ENCODE data around the gene TOMM40L.

TOMM40L gene

DNA sequence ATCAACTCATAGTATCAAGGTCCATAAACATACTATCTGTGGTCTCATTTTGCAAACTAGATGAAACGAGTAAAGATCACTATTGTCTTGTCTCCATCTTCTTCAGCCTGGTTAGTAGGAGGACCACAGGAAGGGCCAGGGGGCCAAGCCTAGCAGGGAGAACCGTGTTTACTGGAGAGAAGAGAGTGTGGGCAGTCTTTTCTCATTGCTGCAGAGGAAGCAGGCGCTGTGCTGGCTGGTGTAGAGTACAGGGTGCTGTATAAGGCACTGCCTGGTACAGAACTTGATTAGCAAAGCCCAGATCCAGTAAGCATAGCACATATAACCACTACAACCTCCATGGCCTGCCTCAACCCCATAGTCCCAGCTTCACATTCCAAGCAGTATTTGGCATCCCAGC is 38.5 kb upstream of the TOMM40L start:
- no peaks in the 10 kb centered on the region for H4K20me1 ChIP-seq
- no peak overlapping the region for H3K9ac ChIP-seq
- peak overlapping the region; percentile 83 for H3K4me2 ChIP-seq
- no peaks in the 10 kb centered on the region for H3K9me3 ChIP-seq
- H3K4me1 ChIP-seq, result peaks cover 68% of the 10 kb centered on the region
- no peak for TF ChIP-seq Cebpa-rat (IDR thresholded peaks at IDR 0.05)
- no peaks in the 10 kb centered on the region for H3K36me3 ChIP-seq
- H3K27ac ChIP-seq, result peak overlapping the region; percentile 92
- H3K4me3 ChIP-seq, result no peak overlapping the region
- H3K27me3 ChIP-seq, result no peaks in the 10 kb centered on the region

DNA sequence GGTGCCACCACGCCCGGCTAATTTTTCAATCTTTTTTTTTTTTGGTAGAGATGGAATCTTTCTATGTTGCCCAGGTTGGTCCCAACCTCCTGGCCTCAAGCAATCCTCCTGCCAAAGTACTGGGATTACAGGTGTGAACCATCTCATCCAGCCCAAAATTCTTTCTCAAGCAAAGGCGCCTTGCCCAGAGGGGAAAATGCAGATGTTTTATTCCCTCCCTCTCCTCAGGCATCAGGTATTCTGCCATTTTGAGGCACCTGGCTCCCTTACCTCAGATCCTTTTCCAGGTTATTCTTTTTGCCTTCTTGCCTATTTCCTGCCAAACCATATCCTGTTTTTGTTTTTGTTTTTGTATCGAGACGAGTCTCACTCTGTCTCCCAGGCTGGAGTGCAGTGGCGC is 37.5 kb upstream of the TOMM40L start:
- no peak for TF ChIP-seq Cebpa-rat (IDR thresholded peaks at IDR 0.05)
- Histone ChIP-seq H3K36me3 (no peaks in the 10 kb centered on the region), H3K4me2 (no peak overlapping the region), H3K9ac (no peak overlapping the region), H4K20me1 (no peaks in the 10 kb centered on the region), H3K27ac (no peak overlapping the region), H3K4me1 (peaks cover 68% of the 10 kb centered on the region), H3K4me3 (no peak overlapping the region), H3K9me3 (no peaks in the 10 kb centered on the region), H3K27me3 (no peaks in the 10 kb centered on the region)

DNA sequence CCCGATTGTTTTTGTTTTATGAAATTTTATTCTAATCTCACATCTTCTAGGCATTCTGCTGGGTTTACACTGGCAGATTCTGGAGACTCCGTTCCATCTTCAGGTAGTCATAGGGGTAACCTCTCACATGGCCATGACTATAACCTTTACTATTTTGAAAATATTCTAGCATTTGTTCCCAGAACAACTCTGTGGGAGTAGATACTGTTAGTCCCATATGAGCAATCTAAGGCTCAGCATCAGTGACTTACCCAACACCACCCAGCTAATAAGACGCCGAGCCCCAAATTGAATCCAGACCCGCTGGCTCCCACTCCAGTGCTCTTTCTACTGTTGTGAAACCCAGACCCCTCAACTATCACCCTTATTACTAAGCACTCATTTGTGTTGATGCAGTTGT is 36.8 kb upstream of the TOMM40L start:
- no peak for TF ChIP-seq Cebpa-rat (IDR thresholded peaks at IDR 0.05)
- Histone ChIP-seq H3K4me3 (no peak overlapping the region), H3K36me3 (no peaks in the 10 kb centered on the region), H3K9ac (no peak overlapping the region), H3K4me1 (peaks cover 68% of the 10 kb centered on the region), H3K4me2 (no peak overlapping the region), H3K27me3 (no peaks in the 10 kb centered on the region), H4K20me1 (no peaks in the 10 kb centered on the region), H3K9me3 (no peaks in the 10 kb centered on the region), H3K27ac (no peak overlapping the region)

DNA sequence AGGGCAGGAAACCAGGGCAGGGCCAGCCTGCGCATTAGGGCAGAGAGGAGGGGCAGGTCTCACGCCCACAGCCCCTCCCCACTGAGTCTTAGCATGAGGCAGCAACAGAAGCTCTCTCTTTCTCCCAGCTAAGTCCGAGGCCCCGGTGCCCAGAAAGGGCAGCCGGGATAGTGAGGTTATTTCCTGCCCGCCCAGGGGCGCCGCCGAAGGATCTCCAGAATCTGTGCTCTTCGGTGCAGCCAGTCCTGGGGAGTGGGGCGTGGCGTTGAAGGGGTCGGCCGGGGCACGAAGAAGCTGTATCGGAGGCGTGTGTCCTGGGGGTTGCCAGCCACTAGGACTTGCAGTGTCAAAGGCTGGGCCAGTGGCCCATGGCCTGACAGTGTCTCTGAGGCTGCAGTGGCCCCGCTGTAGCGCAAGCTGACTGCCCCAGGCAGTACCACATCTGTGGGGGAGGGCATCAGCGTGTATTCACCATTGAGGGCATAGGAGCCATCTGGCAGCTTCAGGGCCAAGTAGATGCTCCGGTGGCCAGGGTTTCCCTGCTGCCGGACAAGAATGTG is 34.8 kb upstream of the TOMM40L start:
- Histone ChIP-seq H3K4me3 (no peak overlapping the region), H3K36me3 (no peaks in the 10 kb centered on the region), H4K20me1 (no peaks in the 10 kb centered on the region), H3K27me3 (no peaks in the 10 kb centered on the region), H3K9ac (peak overlapping the region; percentile 48; the same call in 1 of the 2 replicates), H3K9me3 (no peaks in the 10 kb centered on the region), H3K4me1 (peaks cover 72% of the 10 kb centered on the region), H3K4me2 (no peak overlapping the region), H3K27ac (peak overlapping the region; percentile 40; the same call in 1 of the 2 replicates)
- TF ChIP-seq Cebpa-rat (IDR thresholded peaks at IDR 0.05), result no peak

DNA sequence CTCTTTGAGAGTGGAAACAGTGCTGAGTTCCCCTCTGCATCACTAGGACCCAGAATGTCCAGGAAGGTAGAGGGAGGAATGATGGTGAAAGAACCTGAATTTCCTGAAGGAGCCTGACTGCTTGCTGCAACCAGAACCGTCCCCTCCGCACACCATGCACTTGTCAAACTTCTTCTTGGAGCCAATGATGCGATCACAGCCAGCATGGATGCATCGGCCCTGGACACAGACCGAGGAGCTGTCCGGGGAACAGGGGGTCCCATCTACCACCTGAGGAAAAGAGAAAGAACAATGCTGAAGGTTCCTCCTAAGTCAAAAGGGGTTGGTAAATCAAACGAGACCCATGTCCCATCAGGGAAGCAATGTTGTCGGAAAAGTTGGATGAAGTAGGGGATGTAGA is 33.9 kb upstream of the TOMM40L start:
- Histone ChIP-seq H4K20me1 (no peaks in the 10 kb centered on the region), H3K4me2 (no peak overlapping the region), H3K9me3 (no peaks in the 10 kb centered on the region), H3K4me3 (no peak overlapping the region), H3K4me1 (peaks cover 71% of the 10 kb centered on the region), H3K27me3 (no peaks in the 10 kb centered on the region), H3K9ac (0 out of 2 replicates have a peak overlapping the region, but pooled peaks have one; percentile 48), H3K27ac (0 out of 2 replicates have a peak overlapping the region, but pooled peaks have one; percentile 40), H3K36me3 (no peaks in the 10 kb centered on the region)
- TF ChIP-seq Cebpa-rat (IDR thresholded peaks at IDR 0.05), result no peak

DNA sequence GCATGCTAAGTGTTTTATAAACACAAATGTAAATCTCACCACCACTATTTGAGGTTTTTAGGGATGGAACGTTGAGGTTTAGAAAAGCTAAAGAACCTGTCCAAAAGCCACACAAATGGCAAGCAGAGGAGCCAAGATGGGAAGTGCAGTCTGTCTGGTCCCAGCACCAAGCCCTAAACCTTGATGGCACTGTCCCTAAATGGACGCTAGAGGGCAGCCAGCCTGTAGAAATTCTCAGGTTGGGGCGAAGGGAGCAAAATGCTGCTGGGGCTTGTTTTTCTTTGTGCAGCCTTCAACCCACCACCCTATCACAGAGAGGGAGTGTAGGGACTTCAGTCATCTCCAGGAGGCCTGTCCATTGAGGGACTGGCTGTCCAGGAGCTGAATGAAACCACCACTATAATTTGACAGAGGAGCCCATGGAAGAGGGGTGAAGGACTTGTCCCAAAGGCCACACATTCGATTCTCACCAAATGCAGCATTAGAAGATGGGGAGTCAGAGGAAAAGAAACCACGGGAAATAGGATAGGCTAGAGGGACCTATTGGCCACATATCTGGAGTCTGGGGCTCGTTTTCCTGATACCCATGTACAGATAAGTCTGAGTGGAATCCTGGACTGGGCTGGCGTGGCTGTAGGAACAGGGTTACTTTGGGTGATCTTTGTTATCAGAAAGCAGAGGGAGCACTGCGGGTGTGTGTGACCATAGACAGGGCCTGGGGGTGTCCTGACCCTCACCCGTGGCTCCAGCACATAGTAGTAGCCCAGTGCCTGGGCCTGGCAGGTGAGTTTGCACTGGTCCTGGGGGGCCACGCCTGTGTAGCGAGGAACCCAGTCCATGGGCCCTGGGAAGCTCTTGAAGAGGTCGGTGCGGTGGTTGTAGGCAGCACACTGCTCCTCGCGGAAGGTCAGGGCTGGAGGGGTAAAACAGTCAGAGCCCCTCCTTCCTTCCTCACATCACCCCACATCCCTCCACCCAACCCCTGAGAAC is 33.1 kb upstream of the TOMM40L start:
- Histone ChIP-seq H3K4me3 (no peak overlapping the region), H3K27ac (peak overlapping the region; percentile 57), H3K4me1 (peaks cover 71% of the 10 kb centered on the region), H3K9ac (0 out of 2 replicates have a peak overlapping the region, but pooled peaks have one; percentile 46), H3K36me3 (no peaks in the 10 kb centered on the region), H3K27me3 (no peaks in the 10 kb centered on the region), H4K20me1 (no peaks in the 10 kb centered on the region), H3K9me3 (no peaks in the 10 kb centered on the region), H3K4me2 (peak overlapping the region; percentile 65)
- TF ChIP-seq Cebpa-rat (IDR thresholded peaks at IDR 0.05), result no peak

DNA sequence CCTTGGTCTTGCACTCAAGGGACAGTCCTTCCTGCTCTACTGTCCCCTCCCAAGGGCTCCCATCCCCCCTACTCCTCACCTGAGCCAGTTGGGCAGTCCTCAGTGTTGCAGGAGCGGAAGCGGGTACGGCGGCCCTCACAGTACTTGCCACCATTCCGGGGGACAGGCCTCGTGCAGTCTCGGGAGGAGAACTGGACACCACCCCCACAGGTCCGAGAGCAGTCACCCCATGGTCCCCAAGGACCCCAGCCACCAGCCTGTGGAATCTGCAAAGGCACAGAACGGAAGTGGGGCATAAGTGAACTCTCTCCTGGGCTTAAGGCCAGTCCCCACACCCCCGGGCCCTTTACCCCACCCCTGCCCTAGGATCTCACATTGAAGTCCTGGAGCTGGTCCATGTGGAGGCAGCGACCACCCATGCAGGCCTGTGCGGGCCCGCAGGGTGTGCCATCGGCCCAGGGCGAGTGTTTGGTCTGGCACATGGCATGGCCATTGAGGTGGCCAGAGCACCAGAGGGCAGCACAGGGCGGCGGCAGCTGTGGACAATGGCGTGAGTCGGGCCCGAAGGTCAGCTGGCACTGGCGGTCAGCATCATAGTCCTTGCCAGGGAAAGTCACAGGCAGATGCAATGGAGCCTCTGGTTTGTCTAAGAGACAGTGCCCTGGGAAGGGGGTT is 32.2 kb upstream of the TOMM40L start:
- Histone ChIP-seq H3K4me2 (peak overlapping the region; percentile 65), H4K20me1 (no peaks in the 10 kb centered on the region), H3K27me3 (no peaks in the 10 kb centered on the region), H3K9ac (0 out of 2 replicates have a peak overlapping the region, but pooled peaks have one; percentile 46), H3K27ac (peak overlapping the region; percentile 57), H3K36me3 (no peaks in the 10 kb centered on the region), H3K9me3 (no peaks in the 10 kb centered on the region), H3K4me3 (no peak overlapping the region), H3K4me1 (peaks cover 79% of the 10 kb centered on the region)
- TF ChIP-seq Cebpa-rat (IDR thresholded peaks at IDR 0.05), result no peak

DNA sequence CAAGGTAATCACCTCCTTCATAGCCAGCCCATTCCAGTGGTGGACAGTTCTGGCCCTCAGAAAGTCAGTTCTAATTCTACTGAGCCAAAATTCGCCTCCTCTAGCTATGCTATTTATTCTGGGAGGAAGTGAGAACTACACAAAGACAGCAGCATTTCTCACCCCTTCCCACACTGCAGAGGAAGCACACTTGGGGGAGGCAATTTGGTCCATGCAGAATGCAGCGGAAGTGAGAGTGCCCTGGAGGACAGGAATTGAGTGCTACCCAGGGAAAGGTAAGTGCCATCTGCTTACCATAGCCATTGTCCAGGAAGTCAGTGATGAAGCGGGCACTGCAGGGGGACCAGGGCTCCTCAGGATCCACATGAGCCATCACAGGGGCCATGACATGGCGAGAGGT is 30.7 kb upstream of the TOMM40L start:
- Histone ChIP-seq H3K4me1 (peaks cover 94% of the 10 kb centered on the region), H3K36me3 (no peaks in the 10 kb centered on the region), H3K9ac (no peak overlapping the region), H3K4me2 (peak overlapping the region; percentile 39), H3K9me3 (no peaks in the 10 kb centered on the region), H3K27ac (0 out of 2 replicates have a peak overlapping the region, but pooled peaks have one; percentile 5), H4K20me1 (no peaks in the 10 kb centered on the region), H3K4me3 (no peak overlapping the region), H3K27me3 (no peaks in the 10 kb centered on the region)
- TF ChIP-seq Cebpa-rat (IDR thresholded peaks at IDR 0.05), result no peak

DNA sequence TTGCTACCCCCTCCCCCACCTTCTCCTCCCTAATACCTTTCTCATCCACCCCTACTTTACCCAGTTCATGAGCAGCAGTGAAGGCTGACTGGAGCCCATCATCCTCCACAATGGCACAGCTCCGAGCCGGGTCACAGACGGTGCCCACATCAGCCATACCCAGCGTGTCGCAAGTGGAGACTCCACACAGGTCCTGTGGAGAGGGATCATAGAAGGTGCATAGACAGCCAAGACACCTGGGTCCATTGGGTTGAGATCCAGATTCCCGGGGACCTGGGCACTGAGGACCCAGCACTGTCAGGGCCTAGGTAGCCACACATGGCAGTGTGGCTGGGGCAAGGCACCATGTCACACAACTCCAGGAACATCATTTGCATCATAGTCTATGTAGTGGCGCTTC is 29.7 kb upstream of the TOMM40L start:
- H3K4me1 ChIP-seq, result peaks cover 97% of the 10 kb centered on the region
- no peak overlapping the region for H3K4me3 ChIP-seq
- H3K9ac ChIP-seq, result no peak overlapping the region
- H4K20me1 ChIP-seq, result no peaks in the 10 kb centered on the region
- peak overlapping the region; percentile 61; the same call in 1 of the 2 replicates for H3K4me2 ChIP-seq
- no peak for TF ChIP-seq Cebpa-rat (IDR thresholded peaks at IDR 0.05)
- no peaks in the 10 kb centered on the region for H3K36me3 ChIP-seq
- H3K27ac ChIP-seq, result 0 out of 2 replicates have a peak overlapping the region, but pooled peaks have one; percentile 63
- H3K9me3 ChIP-seq, result no peaks in the 10 kb centered on the region
- no peaks in the 10 kb centered on the region for H3K27me3 ChIP-seq
